HepG2 (cell line): ENCODE data around the gene RTBDN.

ENCODE experiments used
- EHMT2 ChIP-seq: fragments of 200-600 bp; sonication (generic); IDR thresholded peaks from 2 replicates; pipeline ENCODE4 v1.7.0; 2017; ENCODE audit warnings: antibody characterized with exemption, low read depth, low read length, borderline replicate concordance
- IRF2 ChIP-seq: IDR thresholded peaks from 2 replicates; pipeline ENCODE4 v1.6.1; 2018; ENCODE audit warnings: missing genetic modification reagents, missing compliant biosample characterization
- POLR2G ChIP-seq: fragments of 200-400 bp; formaldehyde crosslinking; IDR thresholded peaks from 2 replicates; pipeline ENCODE4 v1.6.1; 2018; ENCODE audit warnings: mild to moderate bottlenecking, low read depth, low read length, moderate library complexity
- SRSF9 ChIP-seq: fragments of 200-400 bp; formaldehyde crosslinking; IDR thresholded peaks from 2 replicates; pipeline ENCODE4 v1.6.1; 2018; ENCODE audit warnings: borderline replicate concordance, mild to moderate bottlenecking, low read depth, low read length; ENCODE audit not compliant: insufficient read depth, poor library complexity, severe bottlenecking
- ZNF251 ChIP-seq: sonication (generic); formaldehyde crosslinking; IDR thresholded peaks from 2 replicates; pipeline ENCODE4 v1.9.0; 2021; ENCODE audit warnings: mild to moderate bottlenecking, missing genetic modification reagents
- ZNF460 ChIP-seq: sonication (generic); formaldehyde crosslinking; IDR thresholded peaks from 2 replicates; pipeline ENCODE4 v1.5.1; 2020; ENCODE audit warnings: missing genetic modification reagents, mild to moderate bottlenecking, borderline replicate concordance

DNA sequence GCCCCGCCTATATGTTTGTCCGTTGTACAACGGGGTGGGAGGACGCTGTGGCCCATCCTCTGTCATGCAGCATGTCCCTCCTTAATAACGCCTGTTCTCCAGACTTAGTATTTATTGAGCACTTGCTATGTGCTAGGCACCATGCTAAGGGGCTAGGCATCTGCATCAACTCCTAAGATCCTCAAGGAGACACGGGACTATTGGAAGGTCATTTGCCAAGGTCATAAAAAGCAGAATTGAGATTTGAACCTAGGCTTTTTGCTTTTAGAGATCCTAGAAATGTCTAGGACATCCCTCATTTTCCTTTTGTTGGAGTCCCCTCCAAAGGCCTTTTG is 2.1 kb upstream of the RTBDN start:
- no peak for TF ChIP-seq ZNF460 (CRISPR knock-in tag)
- no peak for TF ChIP-seq ZNF251
- no peak for TF ChIP-seq POLR2G
- TF ChIP-seq IRF2 (CRISPR knock-in tag), result no peak
- TF ChIP-seq SRSF9, result no peak
- no peak for TF ChIP-seq EHMT2
